Neural cell (in vitro differentiated cells): ENCODE measurements around the gene MARK1.

Experiments
- CTCF ChIP-seq: fragments of 450-650 bp; IDR thresholded peaks from 2 replicates; pipeline ENCODE4 v1.5.1; 2014; ENCODE audit warnings: antibody characterized with exemption, mild to moderate bottlenecking, moderate library complexity; ENCODE audit not compliant: poor library complexity, severe bottlenecking
- EZH2 ChIP-seq: fragments of 200-600, 300-800 bp; shearing (Covaris generic), sonication (generic); IDR thresholded peaks from 2 replicates; pipeline ENCODE4 v1.6.1; 2014; ENCODE audit warnings: antibody characterized with exemption, low read length, borderline replicate concordance, mild to moderate bottlenecking; ENCODE audit not compliant: insufficient read depth, poor library complexity, severe bottlenecking
- POLR2AphosphoS5 ChIP-seq: IDR thresholded peaks from 2 replicates; pipeline ENCODE4 v1.6.1; 2012

DNA sequence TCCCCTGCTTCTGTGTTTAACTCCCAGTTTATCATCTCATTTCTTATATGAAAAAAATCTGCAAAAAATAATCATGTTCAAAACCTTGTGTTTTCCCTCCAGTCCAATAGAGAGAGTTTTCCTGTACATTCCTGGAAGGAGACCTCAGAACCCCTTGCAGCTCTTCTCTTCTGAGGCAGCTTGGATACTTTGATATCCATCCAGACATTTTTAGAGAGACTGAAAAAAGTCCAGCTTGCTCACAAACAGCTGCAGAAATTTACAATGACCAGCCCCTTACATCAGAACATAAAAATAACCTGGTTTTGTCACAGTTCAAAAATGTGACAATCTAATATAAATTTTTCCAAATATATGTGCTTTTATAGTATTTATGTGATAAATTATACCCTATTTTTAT lies 88.9 kb downstream of the MARK1 start:
- TF ChIP-seq EZH2 (no peak), CTCF (no peak), POLR2AphosphoS5 (no peak)
